NCI-H2227 treated with DMSO at 0.1 percent for 48 hours (cell line): Measurements from ENCODE around the gene FAM83C.

Experiments used
- DNase-seq: peaks from one replicate; lab custom pipeline; 2025; lab: John Stamatoyannopoulos, UW

The FAM83C gene

DNA sequence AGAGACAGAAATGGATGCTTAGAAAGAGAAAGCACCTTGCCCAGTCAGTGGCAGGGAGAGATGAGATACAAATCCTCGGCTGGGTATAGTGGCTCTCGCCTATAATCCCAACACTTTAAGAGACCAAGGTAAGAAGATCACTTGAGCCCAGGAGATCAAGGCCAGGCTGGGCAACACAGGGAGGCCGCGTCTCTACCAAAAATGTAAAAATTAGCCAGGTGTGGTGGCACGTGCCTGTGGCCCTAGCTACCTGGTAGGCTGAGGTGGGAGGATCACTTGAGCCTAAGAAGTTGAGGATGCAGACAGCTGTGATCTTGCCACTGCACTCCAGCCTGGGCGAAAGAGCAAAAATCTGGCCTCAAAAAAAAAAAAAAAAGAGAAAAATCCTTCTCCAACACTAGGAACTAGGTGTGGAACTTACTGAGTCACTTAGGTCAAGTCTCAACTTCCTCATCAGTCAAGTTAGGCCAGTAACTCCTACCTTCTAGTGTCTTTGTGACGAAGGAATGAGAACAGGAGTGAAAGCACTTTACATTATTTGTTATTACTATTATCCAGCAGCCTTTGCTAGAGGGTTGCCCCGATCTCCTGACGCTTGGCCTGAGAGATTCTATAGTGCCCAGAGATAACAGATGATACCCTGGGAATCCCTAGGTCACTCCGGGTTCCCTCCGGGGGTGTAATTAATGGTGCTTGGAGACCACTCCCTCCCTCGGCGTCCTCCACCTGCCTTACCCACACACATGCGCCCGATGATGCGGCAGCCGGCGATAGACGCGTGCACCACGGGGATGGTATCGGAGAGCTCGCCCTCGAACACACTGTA, 8.6 kb downstream of the FAM83C start:
- no peak for DNase-seq

DNA sequence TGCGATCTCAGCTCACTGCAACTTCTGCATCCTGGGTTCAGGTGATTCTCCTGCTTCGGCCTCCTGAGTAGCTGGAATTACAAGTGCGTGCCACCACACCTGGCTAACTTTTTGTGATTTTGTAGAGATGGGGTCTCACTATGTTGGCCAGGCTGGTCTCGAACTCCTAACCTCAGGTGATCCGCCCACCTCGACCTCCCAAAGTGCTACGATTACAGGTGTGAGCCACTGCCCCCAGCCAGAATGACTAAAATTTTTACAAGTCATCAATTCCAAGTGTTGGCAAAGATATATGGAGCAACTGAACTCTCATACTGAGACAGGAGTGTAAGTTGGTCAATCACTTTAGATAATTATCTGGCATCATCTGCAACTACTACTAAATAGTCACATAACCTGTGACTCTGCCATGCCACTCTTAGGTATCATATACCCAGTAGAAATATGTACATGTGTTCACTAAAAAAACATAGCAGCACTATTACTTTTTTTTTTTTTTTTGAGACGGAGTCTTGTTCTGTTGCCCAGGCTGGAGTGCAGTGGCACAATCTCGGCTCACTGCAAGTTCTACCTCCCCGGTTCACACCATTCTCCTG, 10.6 kb downstream of the FAM83C start:
- no peak for DNase-seq

DNA sequence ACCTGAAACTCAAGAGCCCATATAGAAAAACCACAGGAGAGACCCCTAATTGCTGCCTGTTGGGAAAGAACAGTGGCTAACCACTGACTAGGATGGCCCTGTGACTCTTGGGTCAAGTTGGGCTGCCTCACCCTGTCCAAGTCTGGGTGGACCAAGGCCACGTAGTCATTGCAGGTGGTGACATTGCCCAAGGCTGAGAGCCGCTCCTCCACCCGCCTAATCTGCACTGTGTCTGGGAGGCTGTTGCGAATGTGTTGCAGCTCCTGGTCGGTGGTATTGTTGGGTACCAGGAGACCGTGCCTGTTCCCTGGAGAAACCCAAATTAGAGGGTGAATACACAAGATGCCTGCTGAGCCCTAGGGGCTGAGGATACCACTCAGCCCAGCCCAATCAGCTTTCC, 11.7 kb downstream of the FAM83C start:
- DNase-seq = no peak

DNA sequence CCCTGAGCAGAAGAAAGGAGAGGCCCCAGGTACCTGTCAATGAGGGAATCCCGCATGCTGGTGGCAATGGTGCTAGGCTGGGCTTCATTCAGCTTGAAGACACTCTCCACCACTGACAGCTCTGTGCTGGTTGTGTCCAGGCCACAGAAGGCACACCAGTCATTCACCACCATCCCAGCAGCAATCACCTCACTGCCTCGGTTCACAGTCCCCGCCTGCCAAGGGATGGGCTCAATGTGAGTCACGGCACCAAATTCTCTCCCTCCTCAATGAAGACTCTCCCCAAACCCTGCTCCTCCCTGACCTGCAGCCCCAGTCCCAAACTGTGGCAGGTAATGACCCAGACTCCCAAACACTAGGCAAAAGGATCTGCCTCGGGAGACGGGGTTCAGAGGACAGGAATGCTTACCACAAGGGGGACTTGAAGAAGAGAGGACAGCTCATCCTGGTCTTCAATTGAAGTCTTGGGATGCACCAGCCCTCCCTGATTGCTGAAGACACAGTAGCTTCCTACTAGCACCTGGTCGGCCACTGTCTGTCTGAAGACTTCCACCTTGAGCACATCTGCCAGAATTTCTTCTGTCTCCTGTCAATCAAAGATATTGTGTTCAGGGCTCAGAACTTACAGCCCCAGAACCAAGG, 12.6 kb downstream of the FAM83C start:
- no peak for DNase-seq

DNA sequence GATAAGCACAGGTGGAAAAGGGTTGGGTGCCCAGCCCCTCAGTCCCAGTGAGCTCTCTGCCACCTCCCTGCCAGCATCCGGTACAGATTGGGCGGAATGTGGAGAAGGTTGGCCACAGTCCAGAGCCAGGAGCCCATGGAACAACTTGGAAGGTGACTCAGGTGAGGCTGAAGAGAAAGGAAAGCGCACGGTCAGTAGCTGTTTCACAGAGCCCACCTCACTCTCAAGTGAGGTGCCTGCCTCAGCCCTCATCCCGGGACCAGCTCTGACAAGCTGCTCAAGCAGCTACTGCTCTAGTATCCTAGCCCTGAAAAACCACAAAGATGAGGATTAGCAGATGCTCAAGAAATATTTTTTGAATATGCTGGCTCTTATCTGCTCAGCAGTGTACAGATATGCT, 13.2 kb downstream of the FAM83C start:
- no peak for DNase-seq

DNA sequence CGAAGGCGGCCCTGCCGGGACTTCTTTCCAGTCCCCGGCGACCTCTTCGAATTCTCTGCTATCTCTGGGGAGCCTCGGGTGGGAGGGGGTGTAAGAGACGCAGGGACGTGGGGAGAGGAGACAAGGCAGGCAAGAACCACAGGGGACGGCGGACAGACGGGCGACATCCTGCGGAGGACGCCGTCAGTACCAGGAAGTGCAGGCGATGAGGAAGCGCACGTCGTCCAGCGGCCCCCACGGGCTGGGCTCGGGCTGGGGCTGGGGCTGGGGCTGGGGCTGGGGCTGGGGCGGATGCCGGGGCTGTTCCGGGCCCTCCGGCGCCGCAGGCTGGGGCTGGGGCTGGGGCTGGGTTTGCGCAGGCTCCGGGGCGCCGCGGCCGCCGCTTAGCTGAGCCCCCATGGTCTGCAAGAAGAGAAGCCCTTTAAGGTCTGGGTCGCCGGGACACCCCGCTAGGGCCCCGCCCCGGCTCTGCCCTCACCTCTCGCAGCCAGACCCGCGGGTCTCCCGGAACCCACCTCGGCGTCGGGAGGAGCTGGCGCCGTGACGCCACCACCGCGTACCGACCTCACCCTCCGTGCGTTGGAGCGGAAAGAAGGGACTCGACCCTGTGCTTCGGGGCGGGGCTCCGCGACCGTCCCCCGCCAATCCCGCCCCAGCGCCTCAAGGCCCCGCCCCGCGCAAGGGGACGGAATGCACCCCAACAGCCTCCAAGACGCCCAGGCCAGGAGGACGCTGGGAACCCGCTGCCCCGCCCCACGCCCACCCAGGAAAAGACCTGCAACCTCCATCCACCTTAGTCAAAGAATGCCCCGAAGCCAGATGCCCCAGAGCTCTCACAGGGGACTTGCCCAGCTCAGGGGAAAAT, 14.5 kb downstream of the FAM83C start, which contains the start of gene MMP24OS:
Gene MMP24OS, minus strand, starts transcription at position 592 of the 865 bp plus-strand sequence. Its CDS starts 193 bp downstream, at position 399.
- DNase-seq = peak; percentile 90

DNA sequence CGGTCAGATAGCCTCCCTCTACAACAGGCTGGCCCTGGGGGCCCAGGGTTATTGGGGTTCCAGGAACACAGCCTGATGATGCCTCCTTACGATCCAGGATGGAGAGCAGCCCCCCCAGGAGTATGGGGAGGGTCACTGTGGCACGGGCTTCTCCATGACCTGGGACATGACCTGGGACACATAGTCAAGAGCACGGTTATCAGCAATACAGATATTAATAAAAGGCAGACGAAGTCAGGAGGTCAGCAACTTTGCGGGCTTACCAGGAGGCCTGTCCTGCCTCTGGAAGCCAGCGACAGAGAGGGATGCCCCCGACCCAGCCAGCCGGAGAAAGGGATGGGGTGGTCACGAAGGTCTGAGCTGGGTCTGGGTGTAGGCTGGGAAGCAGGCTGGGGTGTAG, 15.1 kb downstream of the FAM83C start:
- no peak for DNase-seq

DNA sequence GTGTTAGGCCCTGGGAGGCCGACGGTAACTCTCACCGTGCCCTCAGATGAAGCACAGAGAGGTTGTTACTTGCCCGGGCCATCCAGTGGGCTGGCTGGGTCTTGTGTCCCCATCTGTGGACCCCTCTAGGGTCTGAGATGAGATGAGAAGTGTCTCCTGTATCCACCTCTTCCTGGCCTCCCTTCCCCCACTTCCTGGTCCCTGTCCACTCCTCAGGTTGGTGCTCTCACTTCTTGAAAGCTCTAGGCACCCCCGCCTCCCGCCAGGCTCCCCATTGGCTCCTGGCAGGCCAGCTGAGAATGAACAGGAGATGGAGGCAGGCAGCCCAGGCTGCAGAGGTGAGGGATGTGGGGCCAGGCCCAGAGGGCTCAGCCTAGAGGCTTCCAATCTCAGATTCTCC, 15.8 kb downstream of the FAM83C start:
- DNase-seq = no peak

DNA sequence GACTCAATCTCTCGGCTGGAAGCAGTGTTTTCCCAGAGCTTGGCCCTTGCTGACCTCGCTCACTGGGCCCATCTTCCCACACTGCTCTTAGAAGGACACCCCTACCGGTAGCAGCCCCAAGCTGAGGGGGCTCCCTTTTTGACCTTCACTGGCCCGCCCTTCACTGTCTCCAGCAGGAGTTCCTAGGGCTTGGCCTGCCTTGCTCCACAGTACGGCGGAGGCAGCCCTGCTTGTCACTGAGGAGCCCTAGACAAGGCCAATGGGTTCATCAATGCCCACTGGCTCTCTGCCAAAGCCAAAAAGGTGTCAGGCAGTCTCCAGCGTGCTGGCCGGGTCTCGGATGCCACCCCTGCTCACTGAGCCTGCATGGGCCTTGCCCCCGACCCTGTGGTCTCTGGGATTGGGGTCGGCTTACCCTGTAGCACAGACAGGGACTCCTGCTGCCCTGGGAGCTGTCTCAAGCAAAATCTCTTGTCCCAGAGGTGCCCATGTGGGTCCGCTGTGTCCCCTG, 16.4 kb downstream of the FAM83C start:
- no peak for DNase-seq

DNA sequence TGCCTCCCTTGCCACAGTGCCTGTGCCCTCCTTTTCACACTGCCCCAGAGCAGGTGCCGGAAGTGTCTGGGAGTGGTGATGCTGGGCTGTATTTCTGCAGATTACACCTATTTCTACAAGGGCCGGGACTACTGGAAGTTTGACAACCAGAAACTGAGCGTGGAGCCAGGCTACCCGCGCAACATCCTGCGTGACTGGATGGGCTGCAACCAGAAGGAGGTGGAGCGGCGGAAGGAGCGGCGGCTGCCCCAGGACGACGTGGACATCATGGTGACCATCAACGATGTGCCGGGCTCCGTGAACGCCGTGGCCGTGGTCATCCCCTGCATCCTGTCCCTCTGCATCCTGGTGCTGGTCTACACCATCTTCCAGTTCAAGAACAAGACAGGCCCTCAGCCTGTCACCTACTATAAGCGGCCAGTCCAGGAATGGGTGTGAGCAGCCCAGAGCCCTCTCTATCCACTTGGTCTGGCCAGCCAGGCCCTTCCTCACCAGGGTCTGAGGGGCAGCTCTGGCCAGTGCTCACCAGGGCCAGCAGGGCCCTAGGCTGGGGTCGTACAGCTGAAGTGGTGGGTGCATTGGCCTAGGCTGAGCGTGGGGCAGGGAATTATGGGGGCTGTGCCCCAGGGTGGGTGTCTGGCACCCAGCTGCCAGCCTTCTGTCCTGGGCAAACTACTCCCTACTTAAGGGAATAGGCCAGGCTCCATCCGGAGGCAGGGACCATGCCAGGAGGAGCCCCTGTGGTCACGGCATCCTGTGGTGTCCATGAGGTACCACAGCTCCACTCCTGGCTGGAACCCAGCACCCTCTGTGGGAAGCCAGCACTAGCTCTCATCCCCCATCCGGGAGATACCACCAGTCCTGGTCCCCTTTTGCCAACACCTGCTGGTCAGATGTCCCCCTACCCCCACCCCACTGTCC, 17.8 kb downstream of the FAM83C start:
- no peak for DNase-seq

DNA sequence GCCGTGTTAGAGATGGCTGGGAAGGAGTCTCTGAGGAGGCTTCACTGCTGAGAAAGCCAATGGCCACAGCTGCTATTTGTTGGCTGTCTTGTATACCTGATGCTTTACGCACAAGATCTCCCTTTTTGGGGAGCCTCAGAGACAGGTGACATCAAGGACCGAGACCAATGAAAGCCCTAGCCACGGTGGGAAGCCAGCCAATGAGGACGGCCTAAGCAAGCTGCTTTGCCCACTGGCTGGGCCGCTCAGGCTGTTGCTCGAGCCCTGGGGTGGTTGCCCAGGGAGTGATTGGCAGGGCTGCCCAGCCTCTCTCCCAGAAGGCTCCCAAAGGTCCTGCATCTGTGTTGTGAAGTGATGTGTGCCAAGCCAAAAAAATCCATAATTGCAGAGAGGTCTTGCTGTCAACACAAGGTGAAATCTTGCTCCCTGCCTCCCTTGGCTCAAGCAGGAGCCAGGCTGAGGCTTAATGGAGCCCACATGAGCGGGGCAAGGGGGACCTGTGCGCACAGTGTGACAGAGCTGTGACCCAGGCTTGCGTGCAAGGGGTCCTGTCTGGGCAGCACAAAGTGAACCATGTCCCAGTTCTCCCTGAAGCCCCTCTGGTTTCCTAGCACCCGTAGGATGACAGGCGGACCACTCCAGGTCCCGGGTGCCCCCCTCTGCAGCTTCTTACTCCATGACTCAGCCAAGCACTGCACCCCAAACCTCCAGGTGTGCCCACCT, 18.6 kb downstream of the FAM83C start:
- no peak for DNase-seq

DNA sequence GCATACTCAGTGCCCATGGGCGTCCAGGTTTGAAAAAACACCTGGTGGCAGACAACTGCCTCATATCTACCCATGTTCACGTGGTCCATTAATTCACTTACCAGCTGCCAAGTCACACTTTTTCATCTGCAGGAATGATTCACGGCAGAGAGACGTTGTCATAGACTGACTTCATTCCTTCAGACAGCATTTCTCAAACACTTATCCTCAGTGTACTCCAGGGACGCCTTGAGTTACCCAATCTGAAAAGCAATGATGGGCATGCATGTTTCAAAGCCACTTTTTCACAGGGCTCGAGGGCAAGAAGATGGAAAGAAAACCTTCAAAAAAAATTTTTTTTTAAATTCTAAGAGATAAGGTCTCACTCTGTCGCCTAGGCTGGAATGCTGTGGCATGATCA, 20.3 kb downstream of the FAM83C start:
- DNase-seq = no peak

DNA sequence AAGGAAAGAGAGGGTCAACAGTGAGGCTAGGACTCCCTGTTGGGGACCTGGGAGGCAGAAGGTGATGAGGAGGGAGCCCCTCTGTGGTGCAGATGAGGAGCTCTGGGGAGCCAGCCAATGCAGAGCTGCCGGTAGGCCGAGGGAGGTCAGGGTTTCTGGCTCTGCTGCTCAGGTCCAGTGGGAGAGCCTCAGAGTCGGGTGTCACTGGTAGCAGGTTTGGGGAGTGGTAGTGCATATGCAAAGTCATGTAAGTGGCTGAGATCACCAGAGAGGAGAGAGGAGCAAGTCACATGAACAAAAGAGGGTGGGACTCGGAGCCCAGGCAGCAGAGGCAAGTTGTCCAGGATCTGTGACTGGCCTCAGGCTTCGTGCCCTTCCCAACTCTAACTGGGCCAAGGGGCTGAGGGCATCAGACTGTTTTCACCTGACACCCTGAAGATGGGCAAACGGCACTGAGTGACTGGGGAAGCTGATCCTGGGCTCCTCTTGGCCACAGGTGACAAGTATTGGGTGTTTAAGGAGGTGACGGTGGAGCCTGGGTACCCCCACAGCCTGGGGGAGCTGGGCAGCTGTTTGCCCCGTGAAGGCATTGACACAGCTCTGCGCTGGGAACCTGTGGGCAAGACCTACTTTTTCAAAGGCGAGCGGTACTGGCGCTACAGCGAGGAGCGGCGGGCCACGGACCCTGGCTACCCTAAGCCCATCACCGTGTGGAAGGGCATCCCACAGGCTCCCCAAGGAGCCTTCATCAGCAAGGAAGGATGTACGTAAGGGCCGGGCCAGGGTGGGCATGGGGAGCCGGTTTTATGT, 20.9 kb downstream of the FAM83C start:
- DNase-seq = no peak

DNA sequence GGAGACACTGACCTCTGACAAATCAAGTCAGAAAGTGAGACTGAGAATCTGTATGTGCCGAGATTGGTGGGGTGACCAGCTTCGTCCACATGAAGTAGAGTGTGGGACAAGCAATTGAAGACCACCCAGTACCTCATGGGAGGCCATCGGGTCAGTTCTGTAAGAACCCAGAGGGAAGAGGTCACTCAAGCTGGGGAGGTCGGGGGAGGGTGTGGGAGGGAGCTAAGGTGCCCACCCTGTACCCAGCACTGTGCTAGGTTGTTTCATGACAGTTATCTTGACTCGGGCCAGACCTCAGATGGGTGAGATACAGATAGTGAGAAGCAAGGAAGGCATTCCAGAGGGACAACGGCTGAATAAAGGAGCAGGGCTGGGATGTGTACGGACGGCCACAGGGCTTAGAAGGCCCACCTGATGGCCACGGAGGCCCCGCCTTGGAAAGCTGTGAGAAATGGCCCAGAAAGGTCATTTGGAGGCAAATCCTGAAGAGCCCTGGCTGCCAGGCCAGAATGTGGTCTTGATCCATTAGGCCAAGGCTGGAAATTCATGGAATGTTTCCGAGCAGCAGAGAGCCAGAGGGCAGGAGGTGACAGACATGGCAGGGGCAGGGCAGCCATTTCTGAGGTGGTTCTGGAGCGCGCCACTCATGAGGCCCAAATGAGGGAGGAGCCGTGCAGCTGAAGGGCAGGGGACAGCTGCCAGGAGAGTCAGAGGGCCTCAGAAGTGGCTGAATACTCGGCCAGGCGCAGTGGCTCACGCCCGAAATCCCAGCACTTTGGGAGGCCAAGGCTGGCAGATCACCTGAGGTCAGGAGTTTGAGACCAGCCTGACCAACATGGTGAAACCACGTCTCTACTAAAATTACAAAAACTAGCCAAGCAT, 22.0 kb downstream of the FAM83C start:
- no peak for DNase-seq

DNA sequence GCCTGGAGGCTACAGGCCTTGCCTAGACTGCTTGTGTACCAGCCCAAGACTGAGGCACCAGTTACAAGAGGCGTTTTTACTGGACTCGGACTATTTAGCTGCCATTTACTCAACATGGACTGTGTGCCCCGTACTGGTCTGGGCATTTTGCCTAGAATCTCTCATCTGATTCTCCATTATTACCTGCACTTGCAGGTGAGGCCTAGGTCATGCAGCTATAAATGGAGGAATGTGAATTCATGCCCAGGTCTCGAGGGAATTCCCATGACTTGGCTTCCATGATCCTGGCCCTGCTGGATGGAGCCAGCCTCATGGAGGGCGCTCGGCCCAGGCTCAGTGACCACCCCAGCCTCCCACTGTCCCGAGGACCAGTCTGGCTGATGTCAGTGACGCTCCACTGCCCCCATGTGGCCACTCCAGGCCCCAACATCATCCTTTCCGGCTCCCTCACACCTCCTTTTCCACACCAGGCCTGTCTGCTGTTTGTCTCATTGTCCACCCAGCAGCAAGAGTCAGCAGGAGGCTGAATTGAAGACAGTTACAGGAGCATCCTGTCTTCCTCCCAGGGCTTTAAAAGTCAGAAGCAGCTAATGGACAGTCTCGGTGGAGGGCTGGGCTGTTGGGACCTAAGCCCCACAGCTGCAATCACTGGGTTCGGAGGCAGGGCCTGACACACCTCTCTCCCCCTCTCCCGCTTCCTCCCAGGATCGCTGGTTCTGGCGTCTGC, 23.0 kb downstream of the FAM83C start:
- DNase-seq = peak; percentile 46

DNA sequence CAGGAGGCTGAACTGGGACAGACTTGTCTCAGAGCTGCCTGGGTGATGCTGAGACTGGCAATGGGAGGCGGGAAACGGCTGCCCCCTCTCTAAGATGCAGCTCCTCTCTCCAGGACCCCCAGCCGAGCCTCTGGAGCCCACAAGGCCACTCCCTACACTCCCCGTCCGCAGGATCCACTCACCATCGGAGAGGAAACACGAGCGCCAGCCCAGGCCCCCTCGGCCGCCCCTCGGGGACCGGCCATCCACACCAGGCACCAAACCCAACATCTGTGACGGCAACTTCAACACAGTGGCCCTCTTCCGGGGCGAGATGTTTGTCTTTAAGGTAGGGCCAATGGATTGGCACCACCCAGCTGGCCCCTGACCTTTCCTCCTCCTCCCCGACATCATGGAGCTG, 25.1 kb downstream of the FAM83C start:
- no peak for DNase-seq

DNA sequence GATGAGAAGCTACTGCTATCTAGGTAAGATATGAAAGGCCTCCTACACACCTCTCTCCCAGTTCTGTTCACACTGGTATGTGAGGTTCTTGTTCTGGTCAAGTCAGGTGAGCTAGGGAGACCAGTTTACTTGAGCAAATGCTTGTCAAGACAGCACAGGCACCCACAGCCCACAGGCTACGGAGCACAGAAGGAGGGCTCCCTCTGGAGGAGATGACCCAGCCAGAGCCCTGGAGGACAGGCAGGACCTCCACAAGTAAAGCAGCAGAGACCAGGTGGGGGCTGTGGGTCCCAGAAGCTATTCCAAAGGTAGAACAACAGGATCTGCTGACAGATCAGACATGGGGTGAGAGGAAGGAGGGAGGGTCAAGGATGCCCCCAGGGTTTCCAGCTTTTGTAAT, 27.5 kb downstream of the FAM83C start:
- no peak for DNase-seq
